H9 (cell line): ENCODE data around the gene STAMBPL1. TPM values are rescaled to one million over a fixed set of nuclear protein-coding genes. Genes with fewer than 3 reads are reported as not detected.

ENCODE experiments used
- DNase-seq: peaks from one replicate; pipeline ENCODE4 v3.0.0-alpha.2; 2017
- H2AFZ ChIP-seq: one replicate; pipeline ENCODE4 v1.6.1; 2013; ENCODE audit warnings: mild to moderate bottlenecking, low read length, control low read depth, moderate library complexity
- H2AK5ac ChIP-seq: 2 replicates; pipeline ENCODE4 v1.6.1; 2013; ENCODE audit warnings: low read length, control low read depth, mixed read lengths; ENCODE audit not compliant: insufficient read length
- H2BK120ac ChIP-seq: one replicate; pipeline ENCODE4 v1.6.1; 2013; ENCODE audit warnings: low read depth, mild to moderate bottlenecking, low read length, control low read depth, inconsistent platforms; ENCODE audit not compliant: poor library complexity, severe bottlenecking
- H2BK12ac ChIP-seq: 2 replicates; pipeline ENCODE4 v1.6.1; 2013; ENCODE audit warnings: low read length, control low read depth, mixed read lengths, low read depth; ENCODE audit not compliant: insufficient read length
- H2BK15ac ChIP-seq: 2 replicates; pipeline ENCODE4 v1.6.1; 2013; ENCODE audit warnings: low read depth, low read length, control low read depth
- H2BK20ac ChIP-seq: one replicate; pipeline ENCODE4 v1.6.1; 2013; ENCODE audit warnings: low read depth, mild to moderate bottlenecking, low read length, control low read depth, inconsistent platforms; ENCODE audit not compliant: poor library complexity, severe bottlenecking
- H2BK5ac ChIP-seq: 2 replicates; pipeline ENCODE4 v1.6.1; 2013; ENCODE audit warnings: low read length, control low read depth, mixed read lengths; ENCODE audit not compliant: insufficient read length
- H3K14ac ChIP-seq: 2 replicates; pipeline ENCODE4 v1.6.1; 2013; ENCODE audit warnings: low read length, control low read depth; ENCODE audit not compliant: insufficient read depth
- H3K18ac ChIP-seq: 2 replicates; pipeline ENCODE4 v1.6.1; 2013; ENCODE audit warnings: low read depth, mild to moderate bottlenecking, mixed read lengths, low read length, control low read depth; ENCODE audit not compliant: insufficient read length
- H3K23ac ChIP-seq: 2 replicates; pipeline ENCODE4 v1.6.1; 2013; ENCODE audit warnings: low read length, control low read depth, mixed read lengths, low read depth; ENCODE audit not compliant: insufficient read length
- H3K23me2 ChIP-seq: 2 replicates; pipeline ENCODE4 v1.6.1; 2013; ENCODE audit warnings: low read depth, mild to moderate bottlenecking, mixed read lengths, low read length, control low read depth; ENCODE audit not compliant: insufficient read length, poor library complexity, severe bottlenecking
- H3K27ac ChIP-seq: 2 replicates; pipeline ENCODE4 v1.5.1; 2013; ENCODE audit warnings: low read length, control low read depth, mixed read lengths, low read depth; ENCODE audit not compliant: insufficient read length
- H3K27me3 ChIP-seq: 2 replicates; pipeline ENCODE4 v1.6.1; 2013; ENCODE audit warnings: low read length, control low read depth, inconsistent platforms; ENCODE audit not compliant: insufficient read depth
- H3K4ac ChIP-seq: 2 replicates; pipeline ENCODE4 v1.6.1; 2013; ENCODE audit warnings: low read depth, mild to moderate bottlenecking, control low read depth, inconsistent platforms, low read length, moderate library complexity
- H3K4me1 ChIP-seq: 2 replicates; pipeline ENCODE4 v1.6.1; 2013; ENCODE audit warnings: low read length, control low read depth, inconsistent platforms; ENCODE audit not compliant: insufficient read depth
- H3K4me2 ChIP-seq: 2 replicates; pipeline ENCODE4 v1.6.1; 2013; ENCODE audit warnings: low read length, control low read depth, mixed read lengths; ENCODE audit not compliant: insufficient read length, insufficient read depth
- H3K56ac ChIP-seq: 2 replicates; pipeline ENCODE4 v1.6.1; 2013; ENCODE audit warnings: low read depth, mild to moderate bottlenecking, mixed read lengths, low read length, control low read depth; ENCODE audit not compliant: insufficient read length
- H3K79me1 ChIP-seq: 2 replicates; pipeline ENCODE4 v1.6.1; 2013; ENCODE audit warnings: low read depth, mild to moderate bottlenecking, moderate library complexity, low read length, control low read depth, inconsistent platforms; ENCODE audit not compliant: insufficient read depth, poor library complexity, severe bottlenecking
- H3K79me2 ChIP-seq: 2 replicates; pipeline ENCODE4 v1.6.1; 2013; ENCODE audit warnings: low read length, control low read depth, inconsistent platforms; ENCODE audit not compliant: insufficient read depth
- H3K9ac ChIP-seq: 2 replicates; pipeline ENCODE4 v1.6.1; 2013; ENCODE audit warnings: low read length, control low read depth, mixed read lengths; ENCODE audit not compliant: insufficient read length; ENCODE audit errors: extremely low read depth
- H3K9me3 ChIP-seq: one replicate; pipeline ENCODE4 v1.6.1; 2013; ENCODE audit warnings: low read depth, low read length, inconsistent platforms; ENCODE audit not compliant: control insufficient read depth
- H3T11ph ChIP-seq: one replicate; pipeline ENCODE4 v1.6.1; 2013; ENCODE audit warnings: mild to moderate bottlenecking, low read length, control low read depth, inconsistent platforms
- H4K20me1 ChIP-seq: one replicate; pipeline ENCODE4 v1.6.1; 2013; ENCODE audit not compliant: control insufficient read depth, insufficient read length, insufficient read depth
- H4K5ac ChIP-seq: 2 replicates; pipeline ENCODE4 v1.6.1; 2013; ENCODE audit warnings: low read depth, mild to moderate bottlenecking, mixed read lengths, low read length, control low read depth; ENCODE audit not compliant: insufficient read length
- H4K8ac ChIP-seq: replicated peaks from 2 replicates; pipeline ENCODE4 v1.6.1; 2013; ENCODE audit warnings: low read length, control low read depth, mixed read lengths, low read depth; ENCODE audit not compliant: insufficient read length
- H4K91ac ChIP-seq: 2 replicates; pipeline ENCODE4 v1.6.1; 2013; ENCODE audit warnings: low read depth, mild to moderate bottlenecking, moderate library complexity, mixed read lengths, low read length, control low read depth; ENCODE audit not compliant: insufficient read length
- H3K27ac Mint-ChIP-seq, 3 experiments: 2 replicates in 2 of 3; 3 replicates in 1 of 3; pipeline ENCODE4 v1.8.0; 2020 to 2021; ENCODE audit warnings: mixed read lengths in 3 of 3, mild to moderate bottlenecking in 1 of 3, moderate library complexity in 1 of 3
- H3K27me3 Mint-ChIP-seq: 2 replicates; pipeline ENCODE4 v1.8.0; 2021; ENCODE audit warnings: low read depth, mild to moderate bottlenecking, moderate library complexity, mixed read lengths
- H3K36me3 Mint-ChIP-seq, 3 experiments: 2 replicates in 2 of 3; 3 replicates in 1 of 3; pipeline ENCODE4 v1.8.0; 2020 to 2021; ENCODE audit warnings: low read depth in 3 of 3, mixed read lengths in 3 of 3; ENCODE audit not compliant: insufficient read depth in 1 of 3
- H3K4me1 Mint-ChIP-seq, 2 experiments: 2 replicates each; pipeline ENCODE4 v1.8.0; 2020; ENCODE audit warnings: mixed read lengths in 2 of 2
- H3K4me3 Mint-ChIP-seq, 2 experiments: 2 replicates in 1 of 2; 3 replicates in 1 of 2; pipeline ENCODE4 v1.8.0; 2020 to 2021; ENCODE audit warnings: mild to moderate bottlenecking in 2 of 2, mixed read lengths in 2 of 2, moderate library complexity in 1 of 2
- H3K9me3 Mint-ChIP-seq, 2 experiments: 2 replicates in 1 of 2; 3 replicates in 1 of 2; pipeline ENCODE4 v1.8.0; 2020; ENCODE audit warnings: mild to moderate bottlenecking in 2 of 2, mixed read lengths in 2 of 2, moderate library complexity in 1 of 2
- WGBS: extraction: QIAGEN DNeasy Blood & Tissue Kit; methylation state at CpG from one replicate; pipeline ENCODE4 v1.1.7; 2013; ENCODE audit warnings: missing lambda C conversion rate, low lambda C conversion rate, mixed read lengths; ENCODE audit not compliant: insufficient read length; ENCODE audit errors: extremely low coverage; 5-methylcytosine and 5-hydroxymethylcytosine counted together
- total RNA-seq: library from RNA; stranded (reverse); gene quantifications from 2 replicates; pipeline ENCODE4 v1.2.1, GENCODE V29; 2021
- TF ChIP-seq, protein P1 (sequence below): fragments of 200-600 bp; sonication (generic); conservative IDR thresholded peaks from 3 replicates; pipeline ENCODE4 v1.8.0; 2021; ENCODE audit warnings: antibody characterized with exemption, mild to moderate bottlenecking

Gene STAMBPL1
- total RNA-seq, 1 experiment from 2014 or later, result 3.2 TPM

DNA sequence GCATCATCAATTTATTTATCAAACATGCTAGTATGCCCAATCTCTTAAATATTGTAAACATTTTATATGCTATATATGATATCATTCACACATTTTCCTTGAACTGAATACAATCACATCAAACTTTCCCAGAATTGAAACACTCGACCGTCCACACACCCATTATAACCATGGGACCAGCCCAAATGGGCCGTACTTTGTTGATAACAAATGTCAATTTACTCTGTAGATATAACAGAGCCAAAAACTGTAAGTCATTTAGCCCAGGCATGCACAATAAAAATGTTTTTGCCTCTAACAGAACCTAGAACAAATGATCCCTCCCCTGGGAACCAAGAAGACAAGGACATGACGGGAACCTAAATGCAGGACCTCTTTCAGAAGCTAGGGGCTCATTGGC, 27.7 kb upstream of the STAMBPL1 start:
- TF ChIP-seq, protein P1, sequence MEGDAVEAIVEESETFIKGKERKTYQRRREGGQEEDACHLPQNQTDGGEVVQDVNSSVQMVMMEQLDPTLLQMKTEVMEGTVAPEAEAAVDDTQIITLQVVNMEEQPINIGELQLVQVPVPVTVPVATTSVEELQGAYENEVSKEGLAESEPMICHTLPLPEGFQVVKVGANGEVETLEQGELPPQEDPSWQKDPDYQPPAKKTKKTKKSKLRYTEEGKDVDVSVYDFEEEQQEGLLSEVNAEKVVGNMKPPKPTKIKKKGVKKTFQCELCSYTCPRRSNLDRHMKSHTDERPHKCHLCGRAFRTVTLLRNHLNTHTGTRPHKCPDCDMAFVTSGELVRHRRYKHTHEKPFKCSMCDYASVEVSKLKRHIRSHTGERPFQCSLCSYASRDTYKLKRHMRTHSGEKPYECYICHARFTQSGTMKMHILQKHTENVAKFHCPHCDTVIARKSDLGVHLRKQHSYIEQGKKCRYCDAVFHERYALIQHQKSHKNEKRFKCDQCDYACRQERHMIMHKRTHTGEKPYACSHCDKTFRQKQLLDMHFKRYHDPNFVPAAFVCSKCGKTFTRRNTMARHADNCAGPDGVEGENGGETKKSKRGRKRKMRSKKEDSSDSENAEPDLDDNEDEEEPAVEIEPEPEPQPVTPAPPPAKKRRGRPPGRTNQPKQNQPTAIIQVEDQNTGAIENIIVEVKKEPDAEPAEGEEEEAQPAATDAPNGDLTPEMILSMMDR, result no peak
- Histone ChIP-seq H3K4me1 (no peaks in the 10 kb centered on the region; the same call in none of the 2 replicates), H3K14ac (no peak overlapping the region), H3K18ac (no peak overlapping the region), H2AK5ac (no peak overlapping the region), H3K27ac (no peak overlapping the region), H3K9me3 (no peaks in the 10 kb centered on the region), H2BK20ac (no peak overlapping the region), H2AFZ (no peak overlapping the region), H3K4me2 (no peak overlapping the region), H4K5ac (no peak overlapping the region), H4K8ac (no peak overlapping the region), H2BK12ac (no peak overlapping the region), H4K20me1 (no peaks in the 10 kb centered on the region), H3K27me3 (no peaks in the 10 kb centered on the region), H3K79me1 (no peaks in the 10 kb centered on the region), H3K79me2 (no peaks in the 10 kb centered on the region), H2BK15ac (no peak overlapping the region), H3K56ac (no peak overlapping the region), H3K23ac (no peak overlapping the region), H2BK5ac (no peak overlapping the region), H2BK120ac (no peak overlapping the region), H3K9ac (no peak overlapping the region), H3T11ph (no peak overlapping the region), H3K4ac (no peak overlapping the region), H4K91ac (no peak overlapping the region), H3K23me2 (no peaks in the 10 kb centered on the region)
- H3K36me3 Mint-ChIP-seq, result no peaks in the 10 kb centered on the region
- H3K9me3 Mint-ChIP-seq, result no peaks in the 10 kb centered on the region
- no peak overlapping the region for H3K4me3 Mint-ChIP-seq
- DNase-seq, result no peak
- no peaks in the 10 kb centered on the region for H3K27me3 Mint-ChIP-seq
- H3K27ac Mint-ChIP-seq, result no peak overlapping the region
- H3K4me1 Mint-ChIP-seq, result peaks cover 12 to 13% of the 10 kb centered on the region in 2 experiments
- no CpG with 5 or more reads among the region's 4 CpGs for WGBS
